ENCODE results near the gene NFIA.

GRCh38 chr1:61490924-61491323, 408.6 kb downstream of the NFIA start:
- TF ChIP-seq BCLAF1 (IDR thresholded peaks at IDR 0.05): no peak
- TF ChIP-seq CTCF (IDR thresholded peaks at IDR 0.05 in 2 of 3, conservative IDR thresholded peaks at IDR 0.05 in 1 of 3; ENCODE audit: control insufficient read depth in 2 of 3, extremely low read depth in 1 of 3, insufficient read depth in 1 of 3, low read depth in 3 of 3, low read length in 3 of 3): no peak
- no peak for TF ChIP-seq CHD4 (IDR thresholded peaks at IDR 0.05)

Measured in GM12878 (cell line).